Mesendoderm (in vitro differentiated cells): ENCODE results near the gene STAB2.

Source experiments
- DNase-seq: peaks from one replicate; pipeline ENCODE4 v3.0.0; 2013
- H2AK5ac ChIP-seq: 2 replicates; pipeline ENCODE4 v1.6.1; 2013; ENCODE audit warnings: low read length, inconsistent platforms
- H2BK120ac ChIP-seq: 2 replicates; pipeline ENCODE4 v1.6.1; 2013; ENCODE audit warnings: low read depth, mild to moderate bottlenecking, low read length, moderate library complexity, mixed read lengths
- H2BK15ac ChIP-seq: replicated peaks from 2 replicates; pipeline ENCODE4 v1.6.1; 2013; ENCODE audit warnings: low read depth, mild to moderate bottlenecking, moderate library complexity
- H2BK5ac ChIP-seq: 2 replicates; pipeline ENCODE4 v1.6.1; 2013; ENCODE audit warnings: low read length, inconsistent platforms
- H3K18ac ChIP-seq: 2 replicates; pipeline ENCODE4 v1.6.1; 2013; ENCODE audit warnings: mild to moderate bottlenecking, low read length, mixed read lengths
- H3K23ac ChIP-seq: one replicate; pipeline ENCODE4 v1.6.1; 2013; ENCODE audit warnings: low read length
- H3K27ac ChIP-seq: 2 replicates; pipeline ENCODE4 v1.5.1; 2013; ENCODE audit warnings: low read depth, mild to moderate bottlenecking, inconsistent platforms, low read length, moderate library complexity
- H3K27me3 ChIP-seq: 2 replicates; pipeline ENCODE4 v1.6.1; 2013; ENCODE audit warnings: low read length, control low read depth, mild to moderate bottlenecking, inconsistent platforms; ENCODE audit not compliant: insufficient read depth, poor library complexity
- H3K36me3 ChIP-seq: 2 replicates; pipeline ENCODE4 v1.6.1; 2013; ENCODE audit warnings: low read length, inconsistent platforms; ENCODE audit not compliant: control insufficient read depth, insufficient read depth
- H3K4ac ChIP-seq: one replicate; pipeline ENCODE4 v1.6.1; 2013; ENCODE audit warnings: low read depth, mild to moderate bottlenecking, low read length, moderate library complexity
- H3K4me1 ChIP-seq: 2 replicates; pipeline ENCODE4 v1.6.1; 2013; ENCODE audit warnings: low read depth, low read length, inconsistent platforms; ENCODE audit not compliant: control insufficient read depth
- H3K4me2 ChIP-seq: 2 replicates; pipeline ENCODE4 v1.6.1; 2013; ENCODE audit warnings: low read length
- H3K4me3 ChIP-seq: 2 replicates; pipeline ENCODE4 v1.5.1; 2013; ENCODE audit warnings: mild to moderate bottlenecking, low read length
- H3K56ac ChIP-seq: one replicate; pipeline ENCODE4 v1.6.1; 2013; ENCODE audit warnings: low read length
- H3K79me1 ChIP-seq: 2 replicates; pipeline ENCODE4 v1.6.1; 2013; ENCODE audit warnings: low read length, inconsistent platforms
- H3K79me2 ChIP-seq: 2 replicates; pipeline ENCODE4 v1.6.1; 2013; ENCODE audit warnings: mild to moderate bottlenecking, low read length; ENCODE audit not compliant: control insufficient read depth, insufficient read depth
- H3K9ac ChIP-seq: 2 replicates; pipeline ENCODE4 v1.6.1; 2013; ENCODE audit warnings: low read length, inconsistent platforms
- H4K5ac ChIP-seq: one replicate; pipeline ENCODE4 v1.6.1; 2013; ENCODE audit warnings: low read length
- H4K8ac ChIP-seq: one replicate; pipeline ENCODE4 v1.6.1; 2013; ENCODE audit warnings: low read depth, mild to moderate bottlenecking, control low read depth, low read length, moderate library complexity
- WGBS: extraction: QIAGEN DNeasy Blood & Tissue Kit; methylation state at CpG from one replicate; pipeline ENCODE4 v1.1.7; 2013; ENCODE audit warnings: low lambda C conversion rate, missing lambda C conversion rate; ENCODE audit not compliant: insufficient coverage; ENCODE audit errors: extremely low coverage; 5-methylcytosine and 5-hydroxymethylcytosine counted together

STAB2 gene

GRCh38 chr12:103690426-103690825 lies 103.4 kb downstream of the STAB2 start:
- H4K5ac ChIP-seq, result no peak overlapping the region
- H3K27ac ChIP-seq, result no peak overlapping the region
- H2AK5ac ChIP-seq, result no peak overlapping the region
- no peak overlapping the region for H3K9ac ChIP-seq
- H3K4me3 ChIP-seq, result no peak overlapping the region
- H4K8ac ChIP-seq, result no peak overlapping the region
- no peak overlapping the region for H3K4me2 ChIP-seq
- no peaks in the 10 kb centered on the region for H3K79me2 ChIP-seq
- no peak overlapping the region for H2BK120ac ChIP-seq
- H3K18ac ChIP-seq, result no peak overlapping the region
- no peak overlapping the region for H3K56ac ChIP-seq
- H2BK15ac ChIP-seq, result no peak overlapping the region
- H3K36me3 ChIP-seq, result no peaks in the 10 kb centered on the region
- H3K23ac ChIP-seq, result no peak overlapping the region
- no peak for DNase-seq
- H3K4me1 ChIP-seq, result no peaks in the 10 kb centered on the region
- H3K27me3 ChIP-seq, result no peaks in the 10 kb centered on the region
- WGBS, result no CpG with 5 or more reads among the region's 2 CpGs
- H2BK5ac ChIP-seq, result no peak overlapping the region
- H3K4ac ChIP-seq, result no peak overlapping the region
- H3K79me1 ChIP-seq, result no peaks in the 10 kb centered on the region

- H2BK120ac ChIP-seq, result no peak overlapping the region
- H3K36me3 ChIP-seq, result no peaks in the 10 kb centered on the region
- H3K27me3 ChIP-seq, result no peaks in the 10 kb centered on the region
- no peak overlapping the region for H3K4me2 ChIP-seq
- no peak overlapping the region for H4K8ac ChIP-seq
- H3K4ac ChIP-seq, result no peak overlapping the region
- no peak overlapping the region for H3K18ac ChIP-seq
- H4K5ac ChIP-seq, result no peak overlapping the region
- no peak overlapping the region for H3K4me3 ChIP-seq
- no peaks in the 10 kb centered on the region for H3K4me1 ChIP-seq
- no peaks in the 10 kb centered on the region for H3K79me2 ChIP-seq
- H2AK5ac ChIP-seq, result no peak overlapping the region
- H3K9ac ChIP-seq, result no peak overlapping the region
- H2BK15ac ChIP-seq, result no peak overlapping the region
- no peak overlapping the region for H3K56ac ChIP-seq
- no peaks in the 10 kb centered on the region for H3K79me1 ChIP-seq
- DNase-seq, result no peak
- no peak overlapping the region for H3K27ac ChIP-seq
- H2BK5ac ChIP-seq, result no peak overlapping the region
- H3K23ac ChIP-seq, result no peak overlapping the region
- no CpG with 5 or more reads among the region's 3 CpGs for WGBS
These were observed 104.0 kb downstream of the STAB2 start for GRCh38 chr12:103691063-103691462.

- H3K4me2 ChIP-seq, result no peak overlapping the region
- no CpG with 5 or more reads among the region's 5 CpGs for WGBS
- no peak overlapping the region for H3K27ac ChIP-seq
- H3K23ac ChIP-seq, result no peak overlapping the region
- H3K79me1 ChIP-seq, result no peaks in the 10 kb centered on the region
- no peak overlapping the region for H3K56ac ChIP-seq
- H3K9ac ChIP-seq, result no peak overlapping the region
- H2AK5ac ChIP-seq, result no peak overlapping the region
- no peak overlapping the region for H2BK15ac ChIP-seq
- no peak overlapping the region for H4K8ac ChIP-seq
- H2BK120ac ChIP-seq, result no peak overlapping the region
- no peaks in the 10 kb centered on the region for H3K36me3 ChIP-seq
- no peaks in the 10 kb centered on the region for H3K4me1 ChIP-seq
- no peak overlapping the region for H3K4ac ChIP-seq
- H3K18ac ChIP-seq, result no peak overlapping the region
- H3K4me3 ChIP-seq, result no peak overlapping the region
- no peak overlapping the region for H4K5ac ChIP-seq
- H3K27me3 ChIP-seq, result no peaks in the 10 kb centered on the region
- no peaks in the 10 kb centered on the region for H3K79me2 ChIP-seq
- DNase-seq, result no peak
- H2BK5ac ChIP-seq, result no peak overlapping the region
These were observed 109.0 kb downstream of the STAB2 start for GRCh38 chr12:103696101-103696500.

GRCh38 chr12:103697971-103698751 lies 111.1 kb downstream of the STAB2 start:
- Histone ChIP-seq H3K9ac (no peak overlapping the region), H3K4me2 (no peak overlapping the region), H3K79me2 (no peaks in the 10 kb centered on the region), H3K79me1 (no peaks in the 10 kb centered on the region), H3K56ac (no peak overlapping the region), H3K4me1 (no peaks in the 10 kb centered on the region), H4K5ac (no peak overlapping the region), H2BK15ac (no peak overlapping the region), H3K4ac (no peak overlapping the region), H3K27me3 (no peaks in the 10 kb centered on the region), H3K36me3 (no peaks in the 10 kb centered on the region), H3K23ac (no peak overlapping the region), H2BK5ac (no peak overlapping the region), H3K27ac (no peak overlapping the region), H2AK5ac (no peak overlapping the region), H4K8ac (no peak overlapping the region), H2BK120ac (no peak overlapping the region), H3K18ac (no peak overlapping the region), H3K4me3 (no peak overlapping the region)
- no CpG with 5 or more reads among the region's 9 CpGs for WGBS
- no peak for DNase-seq

- H3K79me2 ChIP-seq, result no peaks in the 10 kb centered on the region
These were observed 111.9 kb downstream of the STAB2 start for GRCh38 chr12:103698752-103699560.

More at GRCh38 chr12:103698752-103699560, 111.9 kb downstream of the STAB2 start:
- WGBS, result no CpG with 5 or more reads among the region's 9 CpGs
- H3K4ac ChIP-seq, result no peak overlapping the region
- no peak overlapping the region for H3K27ac ChIP-seq
- no peak overlapping the region for H4K8ac ChIP-seq
- no peak overlapping the region for H4K5ac ChIP-seq
- H3K56ac ChIP-seq, result no peak overlapping the region
- H3K79me1 ChIP-seq, result no peaks in the 10 kb centered on the region
- DNase-seq, result no peak
- no peak overlapping the region for H2BK15ac ChIP-seq
- H2AK5ac ChIP-seq, result no peak overlapping the region
- no peak overlapping the region for H2BK5ac ChIP-seq
- no peaks in the 10 kb centered on the region for H3K4me1 ChIP-seq
- no peaks in the 10 kb centered on the region for H3K27me3 ChIP-seq
- no peak overlapping the region for H3K9ac ChIP-seq
- H3K18ac ChIP-seq, result no peak overlapping the region
- H2BK120ac ChIP-seq, result no peak overlapping the region
- H3K23ac ChIP-seq, result no peak overlapping the region
- no peak overlapping the region for H3K4me2 ChIP-seq
- no peak overlapping the region for H3K4me3 ChIP-seq
- H3K36me3 ChIP-seq, result no peaks in the 10 kb centered on the region
